ENCODE data around the gene CDCP2.
A peak's percentile ranks its signal among the peaks of the same experiment; 100 is the strongest.

Gene CDCP2

DNA sequence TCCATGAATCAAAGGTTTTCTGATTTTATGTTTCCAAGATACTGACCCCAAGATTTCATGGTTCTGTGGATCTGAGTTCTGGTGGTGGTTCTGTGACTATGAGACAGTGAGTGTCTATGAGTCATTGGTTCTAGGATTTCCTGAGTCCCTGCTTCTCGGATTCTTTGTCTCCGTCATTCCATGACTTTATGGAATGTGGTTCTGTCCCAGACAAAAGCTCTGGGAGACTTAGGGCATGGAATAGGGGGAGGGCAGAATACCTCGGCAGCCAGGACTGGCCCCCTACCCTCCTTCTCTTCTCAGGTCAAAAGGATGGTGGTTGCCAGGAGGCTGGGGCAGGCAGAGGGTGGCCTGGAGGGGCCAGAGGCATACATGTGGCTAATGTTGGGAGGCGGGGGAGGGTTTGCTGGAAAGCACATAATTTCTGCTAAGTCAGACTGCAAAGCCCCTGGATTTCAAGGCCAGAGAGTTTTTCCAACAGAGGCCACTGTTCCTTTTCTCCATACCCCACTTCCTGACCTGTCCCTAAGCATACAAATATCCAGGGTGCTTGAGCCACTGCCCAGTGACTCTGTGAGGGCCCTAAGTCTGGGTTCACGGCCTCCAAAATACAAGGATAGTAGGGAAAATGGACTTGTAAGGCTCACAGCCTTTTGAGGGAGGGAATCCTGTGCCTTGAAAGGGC lies 17.2 kb downstream of the CDCP2 start:
- DNase-seq = no peak

DNA sequence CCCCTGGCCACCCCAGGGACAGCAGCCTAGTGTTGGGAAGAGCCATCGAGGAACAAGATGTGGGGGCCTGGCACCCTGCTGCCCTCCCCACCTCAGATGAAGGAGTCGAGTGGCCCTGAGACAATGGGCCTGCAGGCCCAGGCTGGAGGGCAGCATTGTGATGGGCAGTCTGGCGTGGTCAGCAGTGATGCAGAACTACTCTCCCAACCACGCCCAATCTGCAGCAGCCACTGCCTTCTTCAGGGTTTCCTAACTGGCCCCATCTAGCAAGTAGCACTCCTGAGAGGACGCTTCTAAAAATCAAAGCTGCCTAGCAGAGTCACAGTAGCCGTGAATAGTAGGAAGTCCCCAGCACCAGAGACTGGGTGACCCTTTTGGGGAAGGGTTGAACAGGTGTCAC lies 18.5 kb downstream of the CDCP2 start:
- no peak for DNase-seq

DNA sequence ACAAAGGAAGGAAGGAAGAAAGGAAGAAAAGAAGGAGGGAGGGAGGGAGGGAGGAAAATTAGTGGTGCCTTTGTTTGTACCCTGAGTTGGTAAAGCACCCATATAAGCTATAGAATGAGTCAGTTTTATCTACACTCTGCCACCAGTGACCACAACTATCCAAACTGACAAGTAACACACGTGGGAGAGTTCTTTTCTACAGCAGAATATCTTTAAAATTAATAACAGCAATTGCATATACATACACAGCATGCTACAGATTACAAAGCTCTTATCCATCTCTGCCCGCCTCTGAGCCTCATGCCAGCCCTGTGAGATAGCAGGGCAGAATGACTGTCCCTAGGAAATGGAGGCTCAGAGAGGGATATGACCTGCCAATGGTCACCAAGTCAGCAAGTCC lies 20.3 kb downstream of the CDCP2 start:
- no peak for DNase-seq

DNA sequence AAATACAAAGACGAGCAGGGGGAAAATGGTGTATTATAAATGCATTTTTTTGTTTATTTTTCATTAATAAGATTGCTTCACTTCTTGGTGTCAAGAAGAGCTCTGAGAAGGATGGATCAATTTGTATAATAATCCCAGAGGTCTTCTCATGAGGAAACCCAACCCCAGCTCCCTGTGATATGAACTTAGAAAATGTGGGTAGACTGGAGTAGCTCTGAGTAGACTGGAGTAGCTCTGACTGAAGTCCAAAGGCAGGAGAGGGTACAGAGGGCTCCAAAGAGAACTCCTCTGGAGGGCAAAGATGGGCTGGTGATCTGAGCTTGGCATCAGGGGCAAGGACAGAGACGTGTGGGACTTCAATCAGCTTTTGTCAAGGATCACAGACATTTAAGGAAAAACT lies 21.4 kb downstream of the CDCP2 start:
- no peak for DNase-seq

DNA sequence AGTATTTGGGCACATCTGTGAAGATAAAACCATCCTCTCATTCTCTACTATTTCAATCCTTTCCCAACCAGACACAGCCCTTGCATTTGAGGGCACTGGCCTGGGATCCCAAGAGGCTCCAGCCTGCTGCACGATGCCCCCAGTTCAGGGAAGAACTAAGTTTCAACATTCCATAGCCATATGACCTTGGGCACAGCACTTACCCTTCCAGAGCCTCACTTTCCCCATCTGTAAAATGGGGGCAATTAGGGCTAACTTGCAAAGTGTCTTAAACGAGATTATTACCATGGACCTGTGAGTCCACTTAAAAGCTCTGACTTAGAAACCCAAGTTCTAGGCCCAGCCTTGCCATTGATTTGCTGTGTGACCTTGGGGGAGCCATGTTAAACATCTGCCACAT lies 22.9 kb downstream of the CDCP2 start:
- DNase-seq = no peak

DNA sequence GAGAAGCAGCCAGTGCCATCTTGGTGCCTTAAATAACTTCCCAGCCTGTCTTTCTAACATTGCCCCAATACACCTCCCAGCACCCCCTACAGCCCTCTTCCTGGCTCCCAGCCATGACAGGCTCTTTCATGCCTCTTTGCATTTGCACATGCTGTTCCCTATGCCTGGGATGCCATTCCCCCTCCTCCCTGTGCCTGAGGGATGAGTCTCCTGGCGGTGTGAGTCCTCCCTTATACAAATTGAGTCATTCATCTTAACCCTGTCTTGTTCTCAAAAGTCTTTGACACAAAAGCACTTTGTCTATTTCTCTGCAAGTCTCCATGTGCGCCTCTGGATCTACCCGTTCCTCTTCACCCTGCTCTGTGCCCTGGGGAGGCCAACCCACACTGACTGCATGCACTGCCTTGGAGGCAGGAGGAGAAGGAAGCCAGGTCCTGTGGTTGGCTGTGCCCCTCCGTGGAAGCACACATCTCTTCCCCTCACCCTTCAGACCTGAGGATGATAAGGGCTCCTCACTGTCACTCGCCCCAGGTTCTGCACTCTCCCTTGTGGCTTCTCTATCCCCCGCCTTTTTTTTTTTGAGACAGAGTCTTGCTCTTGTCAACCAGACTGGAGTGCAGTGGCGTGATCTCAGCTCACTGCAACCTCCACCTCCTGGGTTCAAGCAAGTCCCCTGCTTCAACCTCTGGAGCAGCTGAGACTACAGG lies 25.1 kb downstream of the CDCP2 start:
- no peak for DNase-seq

DNA sequence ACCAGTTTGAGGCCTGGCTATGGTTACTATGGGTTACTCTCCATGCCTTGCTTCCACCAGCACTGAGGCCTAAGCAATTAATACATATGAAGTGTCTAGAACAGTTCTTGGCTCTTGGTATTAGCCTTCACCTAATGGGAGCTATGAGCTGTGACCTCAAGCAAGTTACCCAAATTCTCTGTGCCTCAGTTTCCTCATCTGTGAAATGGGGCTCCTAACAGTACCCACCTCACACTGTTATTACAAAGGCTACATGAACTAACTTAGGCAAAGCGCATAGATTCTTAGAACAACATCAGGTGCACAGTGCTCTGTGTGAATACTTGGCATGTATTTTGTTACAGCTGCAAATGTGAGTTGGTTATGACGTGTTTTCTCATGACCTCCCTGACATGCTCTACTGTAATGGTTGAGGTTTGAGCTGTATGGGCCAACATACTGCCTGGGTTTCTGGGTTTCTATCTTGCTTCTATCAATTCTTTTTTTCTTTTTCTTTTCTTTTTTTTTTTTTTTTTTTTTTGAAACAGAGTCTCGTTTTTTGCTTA lies 26.5 kb downstream of the CDCP2 start:
- no peak for DNase-seq

DNA sequence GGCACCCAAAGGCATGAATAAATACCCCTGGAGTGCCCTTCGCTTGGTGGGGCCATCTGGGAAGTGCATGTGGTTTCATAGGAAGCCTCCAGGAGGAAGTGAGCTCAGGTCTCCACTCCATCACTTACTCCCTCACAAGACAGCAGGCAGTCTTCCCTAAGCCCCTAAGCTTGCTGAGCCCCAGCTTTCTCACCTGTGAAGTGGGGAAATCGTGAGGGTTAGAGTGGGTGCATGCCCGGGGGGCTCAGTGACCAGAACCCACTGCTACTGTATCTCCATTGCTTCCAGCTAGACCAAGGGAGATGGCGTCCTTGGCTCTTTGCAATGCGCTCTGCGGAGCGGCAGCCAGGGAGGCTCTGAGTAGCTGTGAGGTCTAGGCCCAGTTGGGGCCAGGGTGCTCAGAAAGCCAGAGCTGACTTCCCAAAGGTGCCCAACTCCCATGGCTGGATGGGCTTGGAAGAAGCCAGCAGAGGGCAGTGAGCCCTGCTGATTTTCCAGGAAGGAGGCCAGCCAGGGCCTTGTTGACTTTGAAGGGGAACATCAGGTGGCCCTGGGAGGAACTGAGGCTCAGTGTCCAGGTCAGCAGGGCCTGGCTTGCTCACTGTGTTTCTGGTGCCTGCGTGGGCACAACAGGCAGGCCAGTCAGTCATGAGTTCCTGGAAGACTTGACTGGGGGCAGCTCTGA lies 27.3 kb downstream of the CDCP2 start:
- no peak for DNase-seq

DNA sequence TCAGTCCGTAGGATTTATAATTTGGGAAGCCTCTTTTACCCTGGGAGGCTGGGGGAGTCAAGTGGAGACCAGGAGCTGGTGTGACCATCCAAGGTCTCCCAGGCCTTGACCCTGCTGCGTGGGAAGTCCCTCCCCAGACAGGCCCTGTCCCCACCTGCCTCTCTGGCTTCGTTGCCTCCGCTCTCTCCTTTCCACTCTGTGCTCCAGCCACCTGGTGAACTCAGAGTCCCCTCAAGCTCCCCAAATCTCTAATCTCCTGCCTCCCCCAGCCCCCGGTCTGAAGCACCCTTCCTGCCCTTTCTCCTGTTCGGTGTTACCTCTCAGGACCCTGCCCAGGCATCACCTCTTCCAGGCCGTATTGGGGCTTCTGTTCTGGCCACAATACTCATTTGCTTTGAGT lies 27.9 kb downstream of the CDCP2 start:
- DNase-seq = no peak

DNA sequence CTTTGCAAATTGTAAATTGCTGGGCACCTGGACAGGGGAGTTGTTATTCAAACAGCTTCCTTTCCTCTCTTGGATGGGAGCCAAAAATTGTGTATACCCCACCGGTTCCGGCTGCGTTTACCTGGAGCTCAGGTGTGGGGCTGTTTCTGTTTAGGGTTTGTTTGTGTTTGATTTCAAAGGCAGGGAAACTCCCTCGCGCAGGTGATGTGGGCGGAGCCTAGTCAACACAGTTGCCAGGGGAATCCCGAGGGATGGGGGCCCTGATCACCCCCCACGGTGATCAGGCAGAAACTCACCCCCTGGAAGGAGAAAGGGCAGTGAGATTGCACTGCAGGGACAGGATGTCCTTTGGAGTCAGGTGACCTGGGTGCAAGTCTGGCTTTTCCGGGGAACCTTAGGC lies 28.3 kb downstream of the CDCP2 start:
- DNase-seq = peak; percentile 78

DNA sequence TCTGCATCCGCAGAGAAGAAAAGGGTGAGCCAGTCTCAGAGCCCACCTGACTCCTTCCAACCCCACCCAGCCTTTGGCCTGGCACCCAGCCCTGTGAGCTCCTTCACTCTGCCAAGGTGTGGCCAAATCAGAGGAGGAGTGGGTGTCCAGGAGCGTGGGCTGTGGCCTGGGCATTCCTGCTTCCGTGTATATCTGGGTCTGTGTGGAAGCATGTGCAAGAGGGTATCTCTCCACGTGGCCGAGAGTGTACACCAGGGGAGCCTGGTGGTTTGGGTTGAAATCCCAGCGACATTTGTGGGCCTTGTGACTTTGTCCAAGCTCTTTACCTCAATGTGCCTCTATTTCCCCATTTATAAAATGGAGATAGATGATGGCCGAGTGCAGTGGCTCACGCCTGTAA lies 29.8 kb downstream of the CDCP2 start:
- DNase-seq = no peak

DNA sequence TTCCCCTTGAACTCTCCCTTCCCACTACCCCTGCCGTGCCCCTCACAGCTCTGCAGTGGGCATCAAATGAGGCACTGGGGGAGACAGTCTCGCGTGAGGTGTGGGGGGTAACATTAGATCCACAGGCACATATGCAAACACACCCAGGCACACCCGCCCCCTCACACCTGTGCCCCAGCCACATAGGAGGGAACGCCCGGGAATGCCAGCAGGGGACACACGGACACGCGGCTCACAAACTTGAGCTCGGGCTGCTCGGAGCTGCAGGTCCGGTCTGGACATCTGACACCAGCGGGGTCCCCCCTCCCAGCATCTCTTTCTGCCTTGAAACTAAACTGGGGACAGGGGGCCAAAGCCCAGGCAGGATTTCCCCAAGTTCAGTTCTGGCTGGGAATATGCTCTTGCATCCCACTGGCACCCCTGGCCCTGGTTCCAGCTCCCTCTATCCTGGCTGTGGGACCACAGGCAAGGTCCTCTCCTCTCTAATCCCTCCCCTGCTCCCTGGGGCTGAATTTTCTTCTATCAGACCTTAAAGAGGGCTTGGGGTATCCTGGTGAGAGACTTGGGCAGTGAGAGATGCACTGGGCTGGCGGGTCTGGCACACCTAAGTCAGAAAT lies 30.6 kb downstream of the CDCP2 start:
- no peak for DNase-seq

DNA sequence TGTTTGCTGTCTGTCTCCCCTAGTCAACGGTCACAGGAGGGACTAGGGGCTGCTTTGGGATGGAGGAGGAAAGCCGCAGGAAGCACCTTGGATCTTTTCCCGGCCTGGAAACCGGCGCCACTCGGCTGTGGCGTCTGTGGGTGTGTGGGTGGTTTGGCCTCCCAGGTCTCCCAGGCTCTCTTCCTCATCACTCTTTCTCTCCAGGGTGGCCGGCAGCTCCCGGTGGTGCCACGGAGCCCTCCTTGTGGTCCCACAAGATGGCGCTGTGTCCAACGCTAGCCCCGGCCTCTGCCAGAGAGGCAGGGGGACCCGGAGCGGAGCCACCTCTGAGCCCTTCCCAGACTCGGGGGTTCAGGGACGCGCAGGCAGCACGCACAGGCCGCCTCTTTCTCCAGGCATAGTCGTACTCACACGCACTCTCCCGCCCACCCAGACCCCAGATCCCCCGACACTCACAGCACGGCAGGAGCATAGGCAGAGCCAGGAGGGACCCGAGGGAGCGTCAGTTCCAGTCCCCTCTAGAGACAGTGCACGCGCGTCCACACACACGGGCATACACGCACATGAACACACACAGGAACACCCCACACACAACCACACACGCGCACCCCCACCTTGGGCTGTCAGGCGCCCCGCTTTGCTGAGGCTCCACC lies 31.2 kb downstream of the CDCP2 start:
- no peak for DNase-seq

DNA sequence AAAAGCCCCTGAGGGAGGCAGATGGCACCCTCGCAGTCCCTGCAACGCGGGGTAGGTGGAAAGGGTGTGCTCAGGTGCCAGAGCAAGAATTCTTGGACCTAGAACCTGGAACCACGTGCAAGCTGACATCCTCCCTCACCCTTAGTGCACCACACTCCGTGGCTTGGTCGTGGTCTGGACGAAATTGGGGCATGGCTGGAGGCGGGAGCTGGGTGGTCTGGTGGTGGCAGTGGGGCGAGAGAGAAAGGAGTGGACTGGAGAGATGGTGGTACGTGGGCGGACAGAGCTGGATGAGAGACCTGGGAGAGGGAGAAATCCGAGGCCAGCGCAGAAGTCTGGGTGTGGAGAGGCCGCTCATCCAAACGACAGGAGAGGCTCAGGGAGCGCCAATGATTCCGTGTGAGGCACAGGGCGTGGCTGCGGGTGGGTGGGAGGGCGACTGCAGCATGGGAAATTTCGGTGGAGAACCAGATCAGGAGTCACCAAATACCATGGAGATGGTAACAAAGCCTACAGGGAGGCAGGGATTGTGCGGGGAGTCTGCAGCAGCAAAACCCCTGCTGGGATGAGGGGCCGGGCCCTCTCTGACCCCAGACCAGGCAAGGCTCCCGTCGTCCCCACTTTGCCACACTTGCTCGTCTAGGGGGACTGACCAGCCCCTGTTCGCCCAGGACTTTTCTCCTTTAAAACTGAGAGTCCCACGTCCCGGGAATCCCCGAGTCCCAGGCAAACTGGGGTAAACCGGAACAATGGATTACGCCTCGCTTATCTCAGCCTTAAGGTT lies 31.9 kb downstream of the CDCP2 start:
- no peak for DNase-seq

DNA sequence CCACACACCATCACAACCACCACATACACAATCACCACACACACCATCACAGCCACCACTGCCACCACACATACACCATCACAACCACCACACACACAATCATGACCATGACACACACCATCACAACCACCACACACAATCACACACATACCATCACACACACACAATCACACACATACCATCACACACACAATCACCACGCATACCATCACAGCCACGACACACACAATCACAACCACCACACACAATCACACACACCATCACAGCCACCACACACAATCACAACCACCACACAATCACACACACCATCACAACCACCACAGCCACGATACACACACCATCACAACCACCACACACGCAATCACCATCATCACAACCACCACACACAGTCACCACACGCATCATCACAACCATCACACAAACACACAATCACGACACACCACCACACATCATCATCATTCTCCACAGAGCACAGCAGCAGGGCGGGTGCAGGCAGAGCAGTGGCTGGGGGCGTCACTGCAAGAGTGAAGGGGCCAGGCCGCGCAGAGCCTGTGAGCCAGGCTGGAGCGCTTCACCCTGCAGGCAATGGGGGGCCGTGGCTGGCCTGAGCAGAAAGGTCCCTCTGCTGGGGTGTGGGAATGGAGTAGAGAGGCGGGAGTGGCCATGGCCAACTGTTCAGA lies 32.6 kb downstream of the CDCP2 start:
- DNase-seq = no peak

DNA sequence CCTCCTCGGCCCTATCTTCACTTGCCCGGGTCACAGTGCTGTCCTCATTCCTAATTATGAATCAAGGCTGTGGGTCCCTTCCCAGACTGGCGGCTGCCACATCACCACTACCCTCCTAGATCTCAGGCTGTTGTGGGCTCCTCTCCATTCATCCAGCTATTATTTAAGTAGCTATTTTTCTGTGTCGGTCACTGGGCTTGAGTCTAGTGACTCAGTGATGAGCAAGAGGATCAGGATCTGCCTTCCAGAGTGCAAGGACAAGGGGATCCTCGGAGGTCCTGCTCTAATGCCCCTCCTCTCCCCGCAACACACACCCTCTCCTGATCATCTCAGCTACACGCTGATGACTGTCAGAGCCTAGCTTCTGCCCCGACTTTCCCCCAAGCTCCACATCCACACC lies 34.1 kb downstream of the CDCP2 start:
- DNase-seq = no peak

DNA sequence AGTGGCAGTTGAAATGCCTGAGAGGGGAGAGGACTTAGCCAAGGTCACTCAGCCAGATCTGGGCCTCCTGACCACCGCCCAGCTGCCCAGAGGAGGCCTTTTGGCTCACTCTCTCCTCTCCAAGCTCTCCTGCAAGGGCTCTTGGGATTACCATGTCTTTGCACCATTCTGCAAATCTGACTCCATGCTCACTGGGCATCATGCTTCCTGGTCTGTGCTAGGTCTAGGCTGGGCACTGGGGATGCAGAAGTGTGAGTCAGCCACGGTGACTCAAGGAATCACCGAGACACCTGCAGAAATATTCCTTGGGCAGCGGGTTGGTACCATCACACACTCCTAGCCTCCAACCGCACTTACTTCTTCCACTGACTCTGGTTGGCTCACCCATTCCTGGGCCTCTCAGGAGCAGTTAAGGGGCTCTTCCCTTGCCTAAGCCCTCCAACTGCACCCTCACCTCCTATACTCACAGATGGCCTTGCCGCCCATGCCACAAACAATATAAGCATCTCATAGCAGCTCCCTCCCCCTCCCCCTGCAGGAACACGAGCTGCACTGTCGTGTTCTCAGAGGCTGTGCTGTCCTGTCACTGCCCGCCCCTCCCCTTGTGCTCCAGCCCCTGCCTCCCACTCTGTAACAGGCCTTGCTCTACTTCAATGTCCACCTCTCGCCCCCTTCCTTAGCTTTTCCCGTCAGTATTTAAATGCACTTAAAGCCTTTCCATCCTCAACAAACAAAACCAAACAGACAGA lies 34.8 kb downstream of the CDCP2 start:
- DNase-seq = no peak

DNA sequence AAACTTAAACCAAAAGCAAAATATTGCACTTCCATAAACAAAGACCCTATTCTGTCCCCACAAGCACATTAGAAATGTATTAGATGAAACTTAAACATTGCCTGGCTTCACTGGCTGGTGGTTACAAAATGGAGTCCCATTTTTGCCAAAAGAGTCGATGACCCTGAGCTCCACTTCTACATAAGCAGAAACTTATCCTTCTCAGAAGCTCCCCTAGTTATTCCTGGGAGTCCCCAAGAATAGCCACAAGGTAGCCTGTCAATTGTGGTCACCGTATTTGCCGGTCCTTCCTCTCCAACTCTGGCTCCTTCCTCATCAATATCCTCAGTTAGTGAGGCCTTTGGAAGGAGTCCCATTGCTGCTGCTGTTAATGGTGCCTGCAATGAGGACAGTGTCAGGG lies 37.3 kb downstream of the CDCP2 start:
- no peak for DNase-seq

DNA sequence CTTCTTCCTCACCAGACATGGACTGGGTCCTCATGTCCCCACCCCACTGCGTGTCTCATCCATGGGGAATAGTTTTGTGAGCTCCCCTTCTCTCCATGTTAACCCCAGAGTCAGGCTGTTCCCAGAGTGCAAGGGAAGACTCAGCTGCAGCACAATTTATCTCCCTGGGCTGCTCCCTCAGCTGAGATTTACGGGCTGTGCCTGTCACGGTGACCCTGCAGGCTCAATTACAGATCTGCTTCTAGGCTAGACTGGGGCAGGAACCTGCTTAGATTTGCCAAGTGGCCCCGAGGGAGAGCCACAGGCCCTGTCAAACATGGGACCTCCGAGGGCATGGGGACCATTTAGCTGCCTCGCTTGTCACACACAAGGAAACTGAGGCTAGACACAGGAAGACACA lies 37.8 kb downstream of the CDCP2 start:
- DNase-seq = no peak

DNA sequence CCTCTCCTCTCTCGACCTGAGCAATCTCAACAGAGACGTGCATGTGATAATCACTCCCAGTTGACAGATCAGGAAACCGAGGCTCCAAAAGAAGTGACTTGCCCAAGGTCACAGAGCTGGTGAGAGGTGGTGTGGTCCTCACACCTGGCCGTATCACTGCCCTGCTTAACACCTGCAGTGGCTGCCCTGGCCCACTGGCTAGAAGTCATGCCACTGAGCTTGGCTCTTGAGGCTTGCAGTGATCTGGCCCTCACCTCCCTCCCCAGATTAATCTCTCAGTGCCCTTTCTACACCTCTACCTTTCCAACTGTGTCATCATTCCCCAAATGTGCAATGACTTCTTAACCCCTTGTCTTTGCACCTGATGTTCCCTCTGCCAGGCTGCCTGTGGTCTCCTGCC lies 38.8 kb downstream of the CDCP2 start:
- DNase-seq = no peak

Measured in NCI-H2029 treated with DMSO at 0.1 percent for 48 hours (cell line).